Endothelial cell of umbilical vein (primary cell): ENCODE results near the gene TRIM59. TPM values are rescaled to one million over a fixed set of nuclear protein-coding genes. Genes with fewer than 3 reads are reported as not detected.

Experiments
- BruUV-seq: library from RNA; stranded (reverse); fragments of 400-500 nt; replicated peaks from 2 replicates; lab custom pipeline; 2021; lab: Mats Ljungman, UMichigan
- CTCF ChIA-PET: fragments of 300-600, 350-600 bp; sonication (Branson Sonifier 250); formaldehyde crosslinking; loops from one replicate; lab custom pipeline; 2021; ENCODE audit warnings: antibody characterized with exemption, inconsistent platforms; lab: Charles Lee
- POLR2A ChIA-PET: fragments of 300-600, 350-600 bp; sonication (Branson Sonifier 250); formaldehyde crosslinking; loops from one replicate; lab custom pipeline; 2021; ENCODE audit warnings: antibody characterized with exemption, inconsistent platforms; lab: Charles Lee
- DNase-seq: peaks from one replicate; pipeline ENCODE4 v3.0.0-alpha.2; 2011; ENCODE audit warnings: low read depth, low spot score
- FAIRE-seq: peaks from 2 replicates; lab custom pipeline; 2011; peaks lifted over from hg19 to GRCh38; lab: Jason Lieb, UNC
- H2AFZ ChIP-seq: 2 replicates; pipeline ENCODE4 v1.6.0; 2012; ENCODE audit warnings: low read depth, low read length, control low read depth, inconsistent platforms
- H3K27ac ChIP-seq: 2 replicates; pipeline ENCODE4 v1.5.1; 2011; ENCODE audit warnings: low read depth, mild to moderate bottlenecking, control low read depth, low read length, moderate library complexity; ENCODE audit not compliant: insufficient read depth
- H3K27me3 ChIP-seq, 2 experiments: 2 replicates each; pipeline versions ENCODE4 v1.6.0 to v1.6.1; 2011; ENCODE audit warnings: low read length in 2 of 2, mixed read lengths in 1 of 2; ENCODE audit not compliant: control insufficient read depth in 2 of 2, insufficient read depth in 2 of 2
- H3K36me3 ChIP-seq, 2 experiments: 2 replicates in 1 of 2; 3 replicates in 1 of 2; pipeline ENCODE4 v1.5.1; 2011; ENCODE audit warnings: low read length in 2 of 2, mild to moderate bottlenecking in 1 of 2, moderate library complexity in 1 of 2; ENCODE audit not compliant: control insufficient read depth in 2 of 2, insufficient read depth in 2 of 2; ENCODE audit errors: extremely low read depth in 1 of 2
- H3K4me1 ChIP-seq: 3 replicates; pipeline ENCODE4 v1.5.1; 2011; ENCODE audit warnings: mild to moderate bottlenecking, low read length; ENCODE audit not compliant: control insufficient read depth, insufficient read depth; ENCODE audit errors: extremely low read depth
- H3K4me2 ChIP-seq: 2 replicates; pipeline ENCODE4 v1.6.1; 2011; ENCODE audit warnings: low read length, control low read depth, mixed read lengths; ENCODE audit not compliant: insufficient read depth
- H3K4me3 ChIP-seq, 3 experiments: fragments of 200-600 bp in 1 of 3; sonication (generic), shearing (Covaris generic) in 1 of 3; replicated peaks in 1 of 3; 2 replicates each; pipeline ENCODE4 v1.5.1; 2011 to 2016; ENCODE audit warnings: control low read depth in 3 of 3, low read length in 3 of 3, mild to moderate bottlenecking in 2 of 3, inconsistent platforms in 1 of 3, low read depth in 1 of 3, moderate library complexity in 1 of 3; ENCODE audit not compliant: insufficient read depth in 1 of 3
- H3K79me2 ChIP-seq: 2 replicates; pipeline ENCODE4 v1.6.0; 2012; ENCODE audit warnings: low read length, inconsistent platforms; ENCODE audit not compliant: control insufficient read depth, insufficient read depth
- H3K9ac ChIP-seq: replicated peaks from 2 replicates; pipeline ENCODE3; 2011; ENCODE audit warnings: low read length, control low read depth; ENCODE audit not compliant: insufficient read depth; ENCODE audit errors: extremely low read depth
- H3K9me1 ChIP-seq: replicated peaks from 3 replicates; pipeline ENCODE4 v1.6.0; 2011; ENCODE audit warnings: mild to moderate bottlenecking, low read length; ENCODE audit not compliant: control insufficient read depth, insufficient read depth; ENCODE audit errors: extremely low read depth
- H3K9me3 ChIP-seq: replicated peaks from 2 replicates; pipeline ENCODE4 v1.5.1; 2012; ENCODE audit warnings: low read length, inconsistent platforms; ENCODE audit not compliant: control insufficient read depth, insufficient read depth
- H4K20me1 ChIP-seq: replicated peaks from 2 replicates; pipeline ENCODE3; 2011; ENCODE audit warnings: mild to moderate bottlenecking, low read length; ENCODE audit not compliant: control insufficient read depth, insufficient read depth; ENCODE audit errors: extremely low read depth
- EZH2 ChIP-seq: IDR thresholded peaks from 2 replicates; pipeline ENCODE4 v1.6.1; 2012; ENCODE audit warnings: borderline replicate concordance, low read depth, mild to moderate bottlenecking, moderate library complexity, low read length, inconsistent platforms; ENCODE audit not compliant: severe bottlenecking
- JUN ChIP-seq: IDR thresholded peaks from 2 replicates; pipeline ENCODE4 v1.6.1; 2011; ENCODE audit warnings: borderline replicate concordance, low read depth; ENCODE audit not compliant: insufficient read length, insufficient read depth
- MYC ChIP-seq: IDR thresholded peaks from one replicate; pipeline ENCODE4 v1.6.1; 2011; ENCODE audit warnings: mild to moderate bottlenecking, low read depth, low read length
- POLR2A ChIP-seq: IDR thresholded peaks from 2 replicates; pipeline ENCODE4 v1.6.1; 2012; ENCODE audit warnings: low read depth, mild to moderate bottlenecking, control low read depth, low read length
- POLR2AphosphoS5 ChIP-seq: IDR thresholded peaks from 2 replicates; pipeline ENCODE4 v1.6.1; 2012; ENCODE audit warnings: low read depth, mild to moderate bottlenecking, control low read depth, low read length, moderate library complexity; ENCODE audit not compliant: insufficient read depth
- dilution Hi-C: fragments of 300-500 bp; cut with MboI; formaldehyde crosslinking; loops from one replicate; pipeline ENCODE4 v1.15.0; 2019; ENCODE audit warnings: low sequenced_read_pairs; ENCODE audit not compliant: extremely low pct_ligation_motif_present
- intact Hi-C: fragments of 100-400 bp; cut with micrococcal nuclease; formaldehyde crosslinking; loops from one replicate; pipeline ENCODE4 v1.10.0; 2022
- polyA plus RNA-seq, 4 experiments: library from polyadenylated mRNA; depleted of rRNA in 3 of 4; stranded (reverse) in 3 of 4; unstranded in 1 of 4; fragments of >200 nt; gene quantifications; 2 replicates each; pipeline versions ENCODE4 v1.2.1 to v1.2.3, GENCODE V29; 2011 to 2012; ENCODE audit warnings: missing spikeins in 1 of 4
- total RNA-seq: library from RNA; stranded (reverse); gene quantifications from 2 replicates; pipeline ENCODE4 v1.2.3, GENCODE V29; 2021
- TF ChIP-seq, protein P1 (sequence below): IDR thresholded peaks from 2 replicates; pipeline ENCODE4 v1.6.1; 2011; ENCODE audit not compliant: insufficient read depth, insufficient read length
- TF ChIP-seq, protein P2 (sequence below), 2 donors: IDR thresholded peaks; 1 replicate in 1 of 2; 2 replicates in 1 of 2; pipeline ENCODE4 v1.5.1; 2011; ENCODE audit warnings: low read length in 2 of 2, mild to moderate bottlenecking in 2 of 2, moderate library complexity in 2 of 2, control low read depth in 1 of 2, inconsistent platforms in 1 of 2, low read depth in 1 of 2; ENCODE audit not compliant: insufficient read depth in 1 of 2; ENCODE audit errors: extremely low read depth in 1 of 2

Gene TRIM59
- total and polyA plus RNA-seq, 2 donors (not counting 3 experiments of a cell fraction or from before 2014, with no cell fraction given) = 6.8 to 33.0 TPM

DNA sequence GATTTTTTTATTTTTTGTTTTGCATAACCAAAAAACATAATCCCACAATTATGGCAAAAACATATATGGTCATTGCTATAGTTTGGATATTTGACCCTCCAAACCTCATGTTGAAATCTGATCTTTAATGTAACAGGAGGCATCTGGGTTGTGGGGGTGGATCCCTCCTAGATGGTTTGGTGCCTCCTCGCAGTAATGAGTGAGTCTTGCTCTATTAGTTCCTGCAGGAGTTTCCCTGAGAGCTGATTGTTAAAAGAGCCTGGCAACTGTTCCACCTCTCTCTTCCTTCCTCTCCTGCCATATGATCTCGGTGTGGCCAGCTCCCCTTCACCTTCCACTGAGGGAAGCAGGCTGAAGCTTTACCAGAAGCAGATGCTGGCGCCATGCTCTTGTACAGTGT is 33.2 kb upstream of the TRIM59 start:
- Histone ChIP-seq H3K79me2 (no peaks in the 10 kb centered on the region), H3K9ac (no peak overlapping the region), H4K20me1 (no peaks in the 10 kb centered on the region), H3K9me3 (no peaks in the 10 kb centered on the region), H3K36me3 (no peaks in the 10 kb centered on the region), H3K4me1 (peaks cover 5% of the 10 kb centered on the region), H3K9me1 (no peaks in the 10 kb centered on the region), H3K4me2 (no peak overlapping the region), H2AFZ (no peak overlapping the region), H3K4me3 (no peak overlapping the region), H3K27ac (no peak overlapping the region), H3K27me3 (no peaks in the 10 kb centered on the region)
- no peak for FAIRE-seq
- dilution Hi-C loops (no loop called here), intact Hi-C loops (no loop called here)
- no peak for DNase-seq
- no peak for TF ChIP-seq POLR2A
- no peak for TF ChIP-seq JUN
- no peak for TF ChIP-seq POLR2AphosphoS5
- ChIA-PET POLR2A (no interaction called here), CTCF (no interaction called here)
- no TSS peak for BruUV-seq

DNA sequence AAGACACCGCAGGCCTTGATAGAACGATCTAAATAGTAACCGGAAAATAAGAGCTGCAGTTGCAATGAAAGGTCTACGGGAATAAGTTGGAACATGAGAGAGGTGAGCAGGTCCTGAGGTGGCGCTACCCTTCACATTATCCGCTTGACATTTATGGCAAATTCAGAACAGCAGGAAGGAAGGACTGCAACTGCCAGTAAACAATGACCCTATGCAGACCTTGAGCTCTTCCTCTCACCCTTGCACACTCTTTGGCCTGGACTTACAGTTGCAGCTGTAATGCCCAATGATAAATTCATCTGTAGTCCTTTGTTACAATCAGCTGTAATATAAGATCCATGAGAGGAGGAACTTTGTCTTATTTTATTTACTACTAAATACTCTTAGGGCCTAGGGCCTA is 32.3 kb upstream of the TRIM59 start:
- dilution Hi-C loops (no loop called here), intact Hi-C loops (no loop called here)
- BruUV-seq = no TSS peak
- DNase-seq (no peak), FAIRE-seq (no peak)
- no peaks in the 10 kb centered on the region for H3K9me1 ChIP-seq
- H3K79me2 ChIP-seq = no peaks in the 10 kb centered on the region
- no peak overlapping the region for H3K9ac ChIP-seq
- peaks cover 0 to 3% of the 10 kb centered on the region in 2 experiments for H3K27me3 ChIP-seq
- no peak overlapping the region for H2AFZ ChIP-seq
- ChIA-PET POLR2A (no interaction called here), CTCF (interaction anchor here (0.9 to 1.3 kb wide), 2 partner anchors 100 to 319 kb away, joined by 3 read pairs; no protein-coding TSS in a partner anchor)
- H3K36me3 ChIP-seq = no peaks in the 10 kb centered on the region
- H4K20me1 ChIP-seq = no peaks in the 10 kb centered on the region
- TF ChIP-seq EZH2 (no peak), MYC (no peak), POLR2AphosphoS5 (no peak)
- TF ChIP-seq, protein P1, sequence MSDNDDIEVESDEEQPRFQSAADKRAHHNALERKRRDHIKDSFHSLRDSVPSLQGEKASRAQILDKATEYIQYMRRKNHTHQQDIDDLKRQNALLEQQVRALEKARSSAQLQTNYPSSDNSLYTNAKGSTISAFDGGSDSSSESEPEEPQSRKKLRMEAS = no peak
- TF ChIP-seq, protein P2, sequence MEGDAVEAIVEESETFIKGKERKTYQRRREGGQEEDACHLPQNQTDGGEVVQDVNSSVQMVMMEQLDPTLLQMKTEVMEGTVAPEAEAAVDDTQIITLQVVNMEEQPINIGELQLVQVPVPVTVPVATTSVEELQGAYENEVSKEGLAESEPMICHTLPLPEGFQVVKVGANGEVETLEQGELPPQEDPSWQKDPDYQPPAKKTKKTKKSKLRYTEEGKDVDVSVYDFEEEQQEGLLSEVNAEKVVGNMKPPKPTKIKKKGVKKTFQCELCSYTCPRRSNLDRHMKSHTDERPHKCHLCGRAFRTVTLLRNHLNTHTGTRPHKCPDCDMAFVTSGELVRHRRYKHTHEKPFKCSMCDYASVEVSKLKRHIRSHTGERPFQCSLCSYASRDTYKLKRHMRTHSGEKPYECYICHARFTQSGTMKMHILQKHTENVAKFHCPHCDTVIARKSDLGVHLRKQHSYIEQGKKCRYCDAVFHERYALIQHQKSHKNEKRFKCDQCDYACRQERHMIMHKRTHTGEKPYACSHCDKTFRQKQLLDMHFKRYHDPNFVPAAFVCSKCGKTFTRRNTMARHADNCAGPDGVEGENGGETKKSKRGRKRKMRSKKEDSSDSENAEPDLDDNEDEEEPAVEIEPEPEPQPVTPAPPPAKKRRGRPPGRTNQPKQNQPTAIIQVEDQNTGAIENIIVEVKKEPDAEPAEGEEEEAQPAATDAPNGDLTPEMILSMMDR (IDR thresholded peaks at IDR 0.05; ENCODE audit: extremely low read depth in 1 of 2, insufficient read depth in 1 of 2, low read depth in 1 of 2, low read length in 2 of 2) = no peak
- H3K9me3 ChIP-seq = no peaks in the 10 kb centered on the region
- no peak overlapping the region for H3K27ac ChIP-seq
- H3K4me3 ChIP-seq = no peak overlapping the region
- H3K4me1 ChIP-seq = peaks cover 5% of the 10 kb centered on the region
- H3K4me2 ChIP-seq = no peak overlapping the region
